Thoracic aorta (tissue), 2 donors: ENCODE data around the gene PPM1M. TPM values are rescaled to one million over a fixed set of nuclear protein-coding genes. Genes with fewer than 3 reads are reported as not detected.

ENCODE experiments used
- ATAC-seq: fragments of 150-250 bp; one replicate; pipeline ENCODE4 v1.8.0; 2017; ENCODE audit warnings: low read depth; ENCODE audit not compliant: insufficient number of reproducible peaks, low FRiP score
- DNase-seq: peaks from one replicate; pipeline ENCODE4 v3.0.0-alpha.2; 2020; ENCODE audit warnings: low spot score
- H3K27ac ChIP-seq, 2 donors: fragments of 200-600 bp; sonication (generic); 1 replicate in 1 of 2; 2 replicates in 1 of 2; pipeline ENCODE4 v1.5.1; 2016; ENCODE audit warnings: mild to moderate bottlenecking in 2 of 2, moderate library complexity in 2 of 2
- H3K27me3 ChIP-seq: fragments of 200-600 bp; sonication (generic); replicated peaks from 2 replicates; pipeline ENCODE4 v1.6.0; 2016; ENCODE audit warnings: mild to moderate bottlenecking; ENCODE audit not compliant: insufficient read depth
- H3K36me3 ChIP-seq: fragments of 200-600 bp; sonication (generic); one replicate; pipeline ENCODE4 v1.5.1; 2016
- H3K4me1 ChIP-seq, 2 donors: fragments of 200-600 bp; sonication (generic); 1 replicate in 1 of 2; 2 replicates in 1 of 2; pipeline versions ENCODE4 v1.5.1 to v1.6.0; 2016; ENCODE audit warnings: low read depth in 2 of 2, mild to moderate bottlenecking in 1 of 2; ENCODE audit not compliant: control insufficient read depth in 1 of 2
- H3K4me3 ChIP-seq: fragments of 200-600 bp; sonication (generic); 2 replicates; pipeline ENCODE4 v1.5.1; 2016; ENCODE audit warnings: mild to moderate bottlenecking
- H3K9me3 ChIP-seq: fragments of 200-600 bp; sonication (generic); 2 replicates; pipeline ENCODE4 v1.5.1; 2016
- total RNA-seq, 2 donors: library from RNA; depleted of rRNA; stranded (reverse); fragments of >200 nt; gene quantifications; one replicate each; pipeline versions ENCODE4 v1.1.0 to v1.2.3, GENCODE V29; 2016
- TF ChIP-seq, protein P1 (sequence below): fragments of 200-600 bp; sonication (generic); IDR thresholded peaks from one replicate; pipeline ENCODE4 v1.5.1; 2019; ENCODE audit warnings: antibody characterized with exemption

Gene PPM1M
- total RNA-seq, 2 donors from 2014 or later, result 41.6 to 51.9 TPM

DNA sequence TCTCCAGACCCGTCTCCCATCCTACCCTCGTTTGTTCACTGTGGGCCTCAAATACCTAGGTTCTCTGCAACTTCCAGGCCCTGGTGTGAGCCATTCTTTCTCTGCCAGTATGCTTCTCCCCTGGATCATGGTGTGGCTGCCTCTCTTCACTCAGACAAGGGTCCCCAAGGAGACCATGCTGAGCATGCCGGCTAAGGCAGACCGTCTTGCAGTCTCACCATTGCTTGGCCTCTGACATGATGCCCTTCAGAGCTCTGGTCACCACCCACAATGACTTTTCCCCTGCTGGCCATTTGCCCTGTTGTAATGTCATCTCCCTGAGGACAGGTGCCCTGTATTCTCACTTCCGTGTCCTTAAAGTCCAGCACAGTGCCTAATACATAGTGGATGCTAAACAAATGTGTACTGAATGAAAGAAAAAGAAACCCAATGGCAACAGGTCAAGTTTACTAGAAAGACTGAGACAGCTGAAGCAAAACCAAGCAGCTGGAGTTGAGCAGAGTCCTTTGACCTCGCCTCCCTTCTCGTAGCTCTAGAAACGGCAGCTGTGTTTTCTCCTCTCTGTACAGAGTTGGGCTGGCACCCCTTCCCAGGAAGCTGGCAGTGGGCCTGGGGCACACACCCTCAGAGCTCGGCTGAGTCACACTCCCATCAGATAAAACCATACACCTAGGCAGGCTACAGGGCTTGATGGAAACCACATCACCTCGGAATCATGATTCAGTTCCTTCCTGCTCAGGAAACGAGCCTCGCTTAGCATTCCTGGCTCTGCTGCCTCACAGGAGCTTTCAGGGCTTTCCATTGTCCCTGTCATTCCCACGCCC, 28.8 kb upstream of the PPM1M start:
- H3K27me3 ChIP-seq, result no peaks in the 10 kb centered on the region
- no peak overlapping the region for H3K4me3 ChIP-seq
- H3K9me3 ChIP-seq, result no peaks in the 10 kb centered on the region
- ATAC-seq, result peak; percentile 67
- peaks cover 8 to 15% of the 10 kb centered on the region in 2 donors for H3K4me1 ChIP-seq
- no peak for DNase-seq
- no peak overlapping the region for H3K27ac ChIP-seq
- H3K36me3 ChIP-seq, result peaks cover 33% of the 10 kb centered on the region
- TF ChIP-seq, protein P1, sequence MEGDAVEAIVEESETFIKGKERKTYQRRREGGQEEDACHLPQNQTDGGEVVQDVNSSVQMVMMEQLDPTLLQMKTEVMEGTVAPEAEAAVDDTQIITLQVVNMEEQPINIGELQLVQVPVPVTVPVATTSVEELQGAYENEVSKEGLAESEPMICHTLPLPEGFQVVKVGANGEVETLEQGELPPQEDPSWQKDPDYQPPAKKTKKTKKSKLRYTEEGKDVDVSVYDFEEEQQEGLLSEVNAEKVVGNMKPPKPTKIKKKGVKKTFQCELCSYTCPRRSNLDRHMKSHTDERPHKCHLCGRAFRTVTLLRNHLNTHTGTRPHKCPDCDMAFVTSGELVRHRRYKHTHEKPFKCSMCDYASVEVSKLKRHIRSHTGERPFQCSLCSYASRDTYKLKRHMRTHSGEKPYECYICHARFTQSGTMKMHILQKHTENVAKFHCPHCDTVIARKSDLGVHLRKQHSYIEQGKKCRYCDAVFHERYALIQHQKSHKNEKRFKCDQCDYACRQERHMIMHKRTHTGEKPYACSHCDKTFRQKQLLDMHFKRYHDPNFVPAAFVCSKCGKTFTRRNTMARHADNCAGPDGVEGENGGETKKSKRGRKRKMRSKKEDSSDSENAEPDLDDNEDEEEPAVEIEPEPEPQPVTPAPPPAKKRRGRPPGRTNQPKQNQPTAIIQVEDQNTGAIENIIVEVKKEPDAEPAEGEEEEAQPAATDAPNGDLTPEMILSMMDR, result no peak

DNA sequence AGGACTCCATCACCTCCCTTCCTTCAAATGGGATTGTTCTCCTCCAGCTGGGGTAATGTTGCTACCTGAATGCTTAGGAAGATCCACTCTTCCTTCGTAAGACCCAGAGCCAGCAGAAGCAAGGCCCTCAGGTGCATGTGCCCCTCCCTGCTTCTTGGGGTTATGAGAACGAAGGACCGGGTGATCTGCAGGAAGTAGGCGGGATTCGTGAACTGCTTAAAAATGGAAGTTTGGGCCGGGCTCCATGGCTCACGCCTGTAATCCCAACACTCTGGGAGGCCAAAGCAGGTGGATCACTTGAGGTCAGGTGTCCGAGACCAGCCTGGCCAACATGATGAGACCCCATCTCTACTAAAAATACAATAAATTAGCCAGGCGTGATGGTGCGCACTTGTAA, 28.2 kb upstream of the PPM1M start:
- no peak for DNase-seq
- Histone ChIP-seq H3K4me1 (peaks cover 8 to 15% of the 10 kb centered on the region in 2 donors), H3K27ac (no peak overlapping the region), H3K36me3 (peaks cover 28% of the 10 kb centered on the region), H3K27me3 (no peaks in the 10 kb centered on the region), H3K9me3 (no peaks in the 10 kb centered on the region), H3K4me3 (no peak overlapping the region)
- TF ChIP-seq, protein P1, result no peak
- ATAC-seq, result no peak

DNA sequence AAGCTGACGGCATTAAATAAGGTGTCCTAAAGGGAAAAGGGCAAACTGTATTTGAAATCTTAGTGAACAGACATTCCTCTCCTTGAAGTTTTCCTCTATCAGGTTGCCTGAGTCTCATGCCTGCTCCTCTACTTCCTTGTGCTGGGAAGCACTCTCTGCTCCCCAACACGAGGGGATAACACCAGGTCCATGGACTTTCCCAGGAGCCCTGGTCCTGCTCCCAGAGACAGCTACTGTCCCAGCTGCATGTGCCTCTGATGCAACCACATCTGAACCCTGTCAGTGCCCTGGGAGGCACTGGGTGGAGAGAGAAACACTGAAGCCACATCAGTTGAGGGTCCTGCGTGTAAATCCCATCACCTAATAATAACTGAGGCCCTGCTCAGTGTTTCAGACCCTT, 27.5 kb upstream of the PPM1M start:
- Histone ChIP-seq H3K9me3 (no peaks in the 10 kb centered on the region), H3K4me1 (peaks cover 8 to 15% of the 10 kb centered on the region in 2 donors), H3K4me3 (no peak overlapping the region), H3K36me3 (peaks cover 22% of the 10 kb centered on the region), H3K27me3 (no peaks in the 10 kb centered on the region), H3K27ac (no peak overlapping the region)
- DNase-seq (no peak), ATAC-seq (no peak)
- TF ChIP-seq, protein P1, result no peak

GRCh38 chr3:52218454-52218853, 27.1 kb upstream of the PPM1M start:
- DNase-seq (no peak), ATAC-seq (no peak)
- no peaks in the 10 kb centered on the region for H3K9me3 ChIP-seq
- TF ChIP-seq, protein P1, result no peak
- peaks cover 8 to 15% of the 10 kb centered on the region in 2 donors for H3K4me1 ChIP-seq
- H3K4me3 ChIP-seq, result no peak overlapping the region
- H3K27ac ChIP-seq, result no peak overlapping the region
- no peaks in the 10 kb centered on the region for H3K27me3 ChIP-seq
- peaks cover 17% of the 10 kb centered on the region for H3K36me3 ChIP-seq

DNA sequence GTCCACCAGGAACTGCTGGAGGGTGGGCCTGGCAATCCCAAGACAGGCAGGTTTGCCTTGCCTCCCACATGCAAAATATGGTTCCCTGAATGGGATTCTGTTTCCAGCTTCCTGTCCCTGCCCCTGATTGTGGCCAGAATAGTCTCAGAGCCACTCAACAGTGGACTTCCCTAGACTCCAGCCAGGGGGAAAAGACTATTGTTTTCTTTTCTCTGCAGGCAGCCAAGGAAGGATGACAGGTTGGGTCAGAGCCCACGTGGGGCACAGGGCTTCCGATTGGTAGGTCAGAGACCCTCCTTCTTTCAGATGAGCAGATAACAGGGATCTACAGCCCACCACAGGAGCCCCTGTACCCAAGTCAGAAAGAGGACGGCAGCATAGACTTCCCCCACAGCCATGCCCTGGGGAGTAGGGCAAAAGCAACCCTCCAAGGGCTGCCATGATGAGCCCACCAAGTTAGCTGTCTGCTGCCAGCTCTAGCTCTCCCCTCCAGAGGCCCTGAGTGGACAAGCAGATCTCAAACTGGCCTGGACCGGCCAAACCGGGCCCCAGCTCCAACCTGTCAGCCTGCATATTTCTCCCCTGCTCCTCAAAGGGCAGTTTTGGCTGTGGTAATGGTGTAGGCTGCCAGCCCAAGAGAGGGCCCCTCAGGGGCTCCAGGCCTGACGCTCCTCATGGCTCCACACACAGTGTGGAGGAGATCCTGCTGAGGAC, 26.5 kb upstream of the PPM1M start:
- peaks cover 13% of the 10 kb centered on the region for H3K36me3 ChIP-seq
- ATAC-seq, result no peak
- no peaks in the 10 kb centered on the region for H3K27me3 ChIP-seq
- no peak overlapping the region for H3K4me3 ChIP-seq
- TF ChIP-seq, protein P1, result no peak
- no peak for DNase-seq
- no peaks in the 10 kb centered on the region for H3K9me3 ChIP-seq
- H3K27ac ChIP-seq, result no peak overlapping the region
- peaks cover 8 to 15% of the 10 kb centered on the region in 2 donors for H3K4me1 ChIP-seq
